B cell (primary cell): ENCODE data around the gene PAQR3. TPM values are rescaled to one million over a fixed set of nuclear protein-coding genes. Genes with fewer than 3 reads are reported as not detected.

Experiments used
- ATAC-seq: fragments of 200-7000 bp; cut with Tn5 transposase; one replicate; pipeline ENCODE4 v1.10.0; 2021; ENCODE audit warnings: low read depth, mild to moderate bottlenecking, moderate number of reproducible peaks, moderate library complexity
- CTCF ChIA-PET: fragments of 350-600 bp; sonication (Branson Sonifier 250); formaldehyde crosslinking; loops from one replicate; lab custom pipeline; 2021; ENCODE audit warnings: antibody characterized with exemption, inconsistent platforms; lab: Charles Lee
- POLR2A ChIA-PET: fragments of 350-600 bp; sonication (Branson Sonifier 250); formaldehyde crosslinking; loops from one replicate; lab custom pipeline; 2021; ENCODE audit warnings: antibody characterized with exemption; lab: Charles Lee
- DNase-seq: peaks from one replicate; pipeline ENCODE4 v3.0.0; 2013
- H2AFZ ChIP-seq: 2 replicates; pipeline ENCODE4 v1.6.1; 2012; ENCODE audit warnings: mild to moderate bottlenecking, low read depth, low read length; ENCODE audit not compliant: insufficient read depth, poor library complexity, severe bottlenecking
- H3K27ac ChIP-seq, 2 donors: 1 replicate in 1 of 2; 2 replicates in 1 of 2; pipeline ENCODE4 v1.5.1; 2012 to 2013; ENCODE audit warnings: low read length in 2 of 2, mild to moderate bottlenecking in 2 of 2, moderate library complexity in 1 of 2
- H3K27me3 ChIP-seq, 4 experiments: fragments of 200-600 bp in 1 of 4; sonication (generic) in 1 of 4; replicated peaks in 1 of 4; 1 replicate in 2 of 4; 2 replicates in 2 of 4; pipeline versions ENCODE4 v1.6.1 to v1.7.0; 2013 to 2016; ENCODE audit warnings: low read length in 3 of 4, mild to moderate bottlenecking in 2 of 4, mixed read lengths in 1 of 4, moderate library complexity in 1 of 4; ENCODE audit not compliant: insufficient read depth in 4 of 4, control insufficient read depth in 3 of 4; ENCODE audit errors: control extremely low read depth in 1 of 4
- H3K36me3 ChIP-seq, 2 experiments: replicated peaks in 1 of 2; 1 replicate in 1 of 2; 2 replicates in 1 of 2; pipeline versions ENCODE4 v1.6.1 to v1.7.1; 2013; ENCODE audit warnings: low read length in 1 of 2; ENCODE audit not compliant: insufficient read depth in 2 of 2, control insufficient read depth in 1 of 2; ENCODE audit errors: control extremely low read depth in 1 of 2, extremely low read depth in 1 of 2
- H3K4me1 ChIP-seq, 2 donors: fragments of 200-600 bp in 1 of 2; sonication (generic) in 1 of 2; 1 replicate in 1 of 2; 2 replicates in 1 of 2; pipeline versions ENCODE4 v1.5.1 to v1.6.1; 2013 to 2017; ENCODE audit warnings: low read length in 2 of 2; ENCODE audit not compliant: control insufficient read depth in 2 of 2, insufficient read depth in 2 of 2
- H3K4me2 ChIP-seq: replicated peaks from 2 replicates; pipeline ENCODE3; 2012; ENCODE audit warnings: mild to moderate bottlenecking, low read depth, low read length; ENCODE audit not compliant: poor library complexity, severe bottlenecking
- H3K4me3 ChIP-seq, 5 experiments: fragments of 200-600 bp in 1 of 5; sonication (generic) in 1 of 5; 1 replicate in 3 of 5; 2 replicates in 2 of 5; pipeline versions ENCODE4 v1.5.1 to v1.7.0; 2011 to 2016; ENCODE audit warnings: low read length in 4 of 5, mild to moderate bottlenecking in 4 of 5, low read depth in 2 of 5, control low read depth in 1 of 5, moderate library complexity in 1 of 5; ENCODE audit not compliant: insufficient read depth in 1 of 5; ENCODE audit errors: control extremely low read depth in 1 of 5, extremely low read depth in 1 of 5
- H3K79me2 ChIP-seq: fragments of 200-600 bp; sonication (generic); one replicate; pipeline ENCODE4 v1.6.0; 2016; ENCODE audit warnings: low read length; ENCODE audit not compliant: control insufficient read depth, insufficient read depth
- H3K9ac ChIP-seq: fragments of 200-600 bp; sonication (generic); 2 replicates; pipeline ENCODE4 v1.6.1; 2017; ENCODE audit warnings: mild to moderate bottlenecking, low read length, moderate library complexity
- H3K9me3 ChIP-seq, 3 donors: one replicate each; pipeline versions ENCODE4 v1.6.1 to v1.7.1; 2013; ENCODE audit warnings: low read length in 2 of 3; ENCODE audit not compliant: control insufficient read depth in 2 of 3, insufficient read depth in 1 of 3; ENCODE audit errors: control extremely low read depth in 1 of 3
- H4K20me1 ChIP-seq: 2 replicates; pipeline ENCODE4 v1.6.0; 2012; ENCODE audit warnings: mild to moderate bottlenecking, low read length; ENCODE audit not compliant: insufficient read depth, control insufficient read depth, poor library complexity, severe bottlenecking
- H3K27ac Mint-ChIP-seq: one replicate; pipeline ENCODE4 v1.8.0; 2021; ENCODE audit warnings: mixed read lengths
- H3K27me3 Mint-ChIP-seq: one replicate; pipeline ENCODE4 v1.8.0; 2021; ENCODE audit warnings: mixed read lengths
- H3K4me1 Mint-ChIP-seq: one replicate; pipeline ENCODE4 v1.8.0; 2021; ENCODE audit warnings: mixed read lengths
- H3K4me3 Mint-ChIP-seq: one replicate; pipeline ENCODE4 v1.8.0; 2021; ENCODE audit warnings: mixed read lengths
- H3K9me3 Mint-ChIP-seq: one replicate; pipeline ENCODE4 v1.8.0; 2022; ENCODE audit warnings: mixed read lengths; ENCODE audit not compliant: insufficient read depth
- EZH2 ChIP-seq: IDR thresholded peaks from 2 replicates; pipeline ENCODE4 v1.6.1; 2012; ENCODE audit warnings: borderline replicate concordance, low read depth, mild to moderate bottlenecking, moderate library complexity, low read length; ENCODE audit not compliant: insufficient read depth, poor library complexity, severe bottlenecking
- WGBS: methylation state at CpG from one replicate; pipeline ENCODE4 v1.1.5; 2013; ENCODE audit warnings: missing lambda C conversion rate; ENCODE audit not compliant: insufficient coverage; 5-methylcytosine and 5-hydroxymethylcytosine counted together
- intact Hi-C: fragments of 100-400 bp; cut with micrococcal nuclease; formaldehyde crosslinking; loops from one replicate; pipeline ENCODE4 v1.10.0; 2022
- polyA plus RNA-seq: library from polyadenylated mRNA; depleted of rRNA; stranded (reverse); fragments of >200 nt; gene quantifications from 2 replicates; pipeline ENCODE4 v1.2.3, GENCODE V29; 2012
- total RNA-seq, 2 donors: library from RNA; stranded (reverse); fragments of 120-200 nt in 1 of 2; gene quantifications; 1 replicate in 1 of 2; 2 replicates in 1 of 2; pipeline versions ENCODE4 v1.2.3 to v1.2.4, GENCODE V29; 2013 to 2022
- TF ChIP-seq, protein P1 (sequence below): fragments of 200-600 bp; IDR thresholded peaks from one replicate; pipeline ENCODE4 v1.8.0; 2022; ENCODE audit warnings: antibody characterized with exemption, mild to moderate bottlenecking

The PAQR3 gene
- total and polyA plus RNA-seq, 2 donors (not counting 1 experiment from before 2014, with no cell fraction given): 5.3 to 12.6 TPM

DNA sequence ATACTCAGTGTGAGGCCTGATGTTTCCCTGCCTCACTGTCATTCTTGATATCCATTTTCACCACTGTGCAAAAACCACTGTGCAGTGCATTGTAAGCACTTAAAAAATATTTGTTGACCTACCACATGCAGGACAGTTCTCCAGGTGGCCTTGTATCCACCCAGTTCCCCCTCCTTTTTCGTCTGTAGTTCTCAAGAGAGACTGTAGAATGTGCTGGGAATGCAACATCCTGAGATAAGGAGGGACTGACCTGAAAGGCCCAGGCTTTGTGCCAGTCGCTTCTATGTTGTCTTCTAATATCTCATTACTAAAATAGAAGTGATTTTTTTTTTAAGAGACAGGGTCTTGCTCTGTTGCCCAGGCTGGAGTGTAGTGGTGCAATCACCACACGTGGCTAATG lies 21.7 kb upstream of the PAQR3 start:
- ATAC-seq (no peak), DNase-seq (no peak)
- H3K4me2 ChIP-seq: no peak overlapping the region
- Mint-ChIP-seq H3K4me1 (no peaks in the 10 kb centered on the region), H3K27ac (no peak overlapping the region), H3K4me3 (no peak overlapping the region), H3K9me3 (no peaks in the 10 kb centered on the region), H3K27me3 (peaks cover 13% of the 10 kb centered on the region)
- no peak for TF ChIP-seq EZH2
- TF ChIP-seq, protein P1, sequence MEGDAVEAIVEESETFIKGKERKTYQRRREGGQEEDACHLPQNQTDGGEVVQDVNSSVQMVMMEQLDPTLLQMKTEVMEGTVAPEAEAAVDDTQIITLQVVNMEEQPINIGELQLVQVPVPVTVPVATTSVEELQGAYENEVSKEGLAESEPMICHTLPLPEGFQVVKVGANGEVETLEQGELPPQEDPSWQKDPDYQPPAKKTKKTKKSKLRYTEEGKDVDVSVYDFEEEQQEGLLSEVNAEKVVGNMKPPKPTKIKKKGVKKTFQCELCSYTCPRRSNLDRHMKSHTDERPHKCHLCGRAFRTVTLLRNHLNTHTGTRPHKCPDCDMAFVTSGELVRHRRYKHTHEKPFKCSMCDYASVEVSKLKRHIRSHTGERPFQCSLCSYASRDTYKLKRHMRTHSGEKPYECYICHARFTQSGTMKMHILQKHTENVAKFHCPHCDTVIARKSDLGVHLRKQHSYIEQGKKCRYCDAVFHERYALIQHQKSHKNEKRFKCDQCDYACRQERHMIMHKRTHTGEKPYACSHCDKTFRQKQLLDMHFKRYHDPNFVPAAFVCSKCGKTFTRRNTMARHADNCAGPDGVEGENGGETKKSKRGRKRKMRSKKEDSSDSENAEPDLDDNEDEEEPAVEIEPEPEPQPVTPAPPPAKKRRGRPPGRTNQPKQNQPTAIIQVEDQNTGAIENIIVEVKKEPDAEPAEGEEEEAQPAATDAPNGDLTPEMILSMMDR: no peak
- no peak overlapping the region for H3K4me3 ChIP-seq
- H4K20me1 ChIP-seq: no peaks in the 10 kb centered on the region
- no peak overlapping the region for H2AFZ ChIP-seq
- no peaks in the 10 kb centered on the region for H3K36me3 ChIP-seq
- no peaks in the 10 kb centered on the region for H3K9me3 ChIP-seq
- ChIA-PET CTCF (no interaction called here), POLR2A (no interaction called here)
- H3K9ac ChIP-seq: no peak overlapping the region
- peaks cover 0 to 2% (median 0%) of the 10 kb centered on the region in 4 experiments for H3K27me3 ChIP-seq
- no peaks in the 10 kb centered on the region for H3K4me1 ChIP-seq
- intact Hi-C loops: no loop called here
- no peaks in the 10 kb centered on the region for H3K79me2 ChIP-seq
- no CpG with 5 or more reads among the region's 3 CpGs for WGBS
- H3K27ac ChIP-seq: no peak overlapping the region

DNA sequence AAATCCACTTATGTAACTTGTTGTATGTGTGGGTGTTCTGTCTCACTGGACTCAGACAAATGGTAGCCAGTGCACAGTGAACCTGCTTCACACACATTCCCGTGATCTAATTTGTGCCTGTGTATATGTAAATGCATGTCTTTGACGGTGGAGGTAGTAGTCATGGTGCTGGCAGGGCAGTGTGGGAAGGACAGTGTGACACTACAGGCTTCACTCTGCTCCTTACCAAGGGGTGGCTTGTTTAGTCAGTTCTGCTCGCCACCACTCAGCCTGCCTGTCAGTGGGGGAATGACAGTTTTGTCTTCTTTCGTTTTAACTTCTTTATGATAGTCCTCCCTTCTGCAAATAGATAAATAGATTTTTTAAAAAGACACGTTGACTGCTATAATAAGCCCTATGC lies 17.7 kb upstream of the PAQR3 start:
- peaks cover 16% of the 10 kb centered on the region for H3K27me3 Mint-ChIP-seq
- ChIA-PET CTCF (no interaction called here), POLR2A (no interaction called here)
- no peaks in the 10 kb centered on the region for H3K4me1 Mint-ChIP-seq
- Histone ChIP-seq H3K27me3 (peaks cover 0 to 2% (median 0%) of the 10 kb centered on the region in 4 experiments), H3K9ac (no peak overlapping the region), H3K79me2 (no peaks in the 10 kb centered on the region), H2AFZ (no peak overlapping the region), H4K20me1 (no peaks in the 10 kb centered on the region), H3K9me3 (no peaks in the 10 kb centered on the region), H3K4me2 (no peak overlapping the region), H3K4me3 (no peak overlapping the region), H3K27ac (no peak overlapping the region), H3K4me1 (no peaks in the 10 kb centered on the region), H3K36me3 (no peaks in the 10 kb centered on the region)
- TF ChIP-seq, protein P1: no peak
- TF ChIP-seq EZH2: no peak
- H3K9me3 Mint-ChIP-seq: no peaks in the 10 kb centered on the region
- ATAC-seq (no peak), DNase-seq (no peak)
- intact Hi-C loops: loop anchor here (10.0 kb wide), 1 partner anchor 618 kb away; no protein-coding TSS in a partner anchor
- H3K4me3 Mint-ChIP-seq: no peak overlapping the region
- H3K27ac Mint-ChIP-seq: no peak overlapping the region
- WGBS: 100% methylated on average over 1 of the region's 5 CpGs
